ENCODE results near the gene DPYSL5.

The DPYSL5 gene

DNA sequence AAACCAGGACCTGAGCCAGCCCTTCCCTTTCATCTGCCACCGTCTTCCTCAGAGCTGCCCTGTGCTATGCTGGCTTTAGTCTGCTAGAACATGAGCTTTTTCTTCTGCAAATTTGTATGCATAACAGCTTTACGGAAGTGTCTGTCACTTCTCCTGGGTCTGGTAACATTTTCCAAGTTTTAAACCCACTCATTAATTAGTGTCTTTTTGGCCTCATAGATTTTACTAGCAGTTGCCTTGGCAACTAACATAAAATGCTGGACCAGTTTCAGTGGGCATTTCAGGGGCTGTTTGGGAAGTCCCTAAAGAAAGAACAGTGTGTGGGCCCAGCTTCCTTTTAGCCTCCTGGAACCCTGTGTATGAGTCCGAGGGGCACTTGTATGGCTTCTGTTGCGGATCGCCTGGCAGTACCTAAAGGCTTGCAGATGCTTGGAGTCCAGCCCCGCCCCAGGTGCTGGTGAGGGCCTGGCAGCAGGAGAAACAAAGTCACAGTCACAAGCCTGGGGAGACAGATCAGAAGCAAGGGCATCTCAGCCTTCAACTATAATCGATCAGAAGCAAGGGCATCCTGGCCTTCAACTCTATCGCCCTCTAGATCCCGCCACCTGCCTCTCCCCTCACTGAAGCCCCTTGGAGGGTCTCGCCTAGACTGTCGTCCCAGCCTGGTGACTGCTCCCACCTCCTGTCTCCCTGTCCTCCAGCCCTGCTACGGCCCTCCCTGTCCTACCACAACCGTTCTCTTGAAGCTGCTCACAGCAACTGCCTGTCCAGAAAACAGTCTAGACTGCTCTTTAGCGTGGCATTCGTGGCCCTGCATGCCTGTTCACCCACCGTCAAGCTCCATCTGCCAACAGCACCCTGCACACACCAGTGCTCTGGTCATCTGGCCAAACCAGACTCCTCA lies 85.8 kb downstream of the DPYSL5 start:
- no peak for DNase-seq

DNA sequence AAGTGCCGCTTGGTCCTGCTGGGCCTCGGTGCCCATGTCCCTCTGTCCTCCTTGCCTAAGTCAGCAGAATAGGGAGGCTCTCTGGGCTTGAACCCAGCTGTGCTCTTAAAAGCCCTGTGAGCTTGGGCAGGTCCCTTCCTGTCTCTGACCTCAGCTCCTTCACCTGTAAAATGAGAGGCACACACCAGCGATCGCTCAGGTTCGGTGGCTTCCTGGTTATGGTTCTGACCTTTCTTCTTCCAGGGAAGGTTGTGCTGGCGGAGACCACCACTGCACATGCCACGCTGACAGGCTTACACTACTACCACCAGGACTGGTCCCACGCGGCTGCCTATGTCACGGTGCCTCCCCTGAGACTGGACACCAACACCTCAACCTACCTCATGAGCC lies 86.4 kb downstream of the DPYSL5 start:
- DNase-seq = no peak

DNA sequence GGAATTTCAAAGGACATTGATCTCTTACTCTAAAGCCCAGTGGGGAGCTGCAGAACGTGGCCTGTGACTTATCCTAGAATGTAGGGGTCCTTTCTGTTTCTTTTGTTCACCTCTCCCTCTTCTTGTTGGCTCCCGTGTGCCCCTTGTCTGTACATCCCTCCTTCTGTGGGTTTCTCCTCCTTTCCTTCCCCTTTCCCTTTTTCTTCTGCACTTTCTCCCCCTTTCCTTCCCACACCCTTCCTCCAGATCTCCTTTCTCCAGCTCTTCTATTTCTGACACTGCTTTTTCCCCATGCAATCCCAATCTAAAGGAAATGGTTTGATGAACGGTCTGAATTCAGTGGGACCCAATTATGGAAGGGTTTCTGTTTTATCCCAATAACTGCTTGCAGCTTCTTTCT lies 87.1 kb downstream of the DPYSL5 start:
- DNase-seq = no peak

DNA sequence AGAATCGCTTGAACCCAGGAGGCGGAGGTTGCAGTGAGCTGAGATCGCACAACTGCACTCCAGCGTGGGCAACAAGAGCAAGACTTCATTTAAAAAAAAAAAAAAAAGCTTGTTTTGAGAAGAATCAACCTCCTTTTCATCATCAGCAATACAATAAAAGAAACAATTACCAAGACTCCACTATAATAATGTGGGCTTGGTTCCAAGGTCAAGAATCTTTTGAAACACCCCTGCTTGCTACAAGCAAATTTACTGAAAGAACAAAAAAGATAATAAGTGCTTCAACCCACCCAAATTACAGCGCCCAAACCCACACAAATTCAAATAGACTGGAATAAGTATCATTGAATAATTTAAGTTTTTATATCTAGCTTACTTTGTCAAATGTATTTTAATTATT lies 88.9 kb downstream of the DPYSL5 start:
- no peak for DNase-seq

DNA sequence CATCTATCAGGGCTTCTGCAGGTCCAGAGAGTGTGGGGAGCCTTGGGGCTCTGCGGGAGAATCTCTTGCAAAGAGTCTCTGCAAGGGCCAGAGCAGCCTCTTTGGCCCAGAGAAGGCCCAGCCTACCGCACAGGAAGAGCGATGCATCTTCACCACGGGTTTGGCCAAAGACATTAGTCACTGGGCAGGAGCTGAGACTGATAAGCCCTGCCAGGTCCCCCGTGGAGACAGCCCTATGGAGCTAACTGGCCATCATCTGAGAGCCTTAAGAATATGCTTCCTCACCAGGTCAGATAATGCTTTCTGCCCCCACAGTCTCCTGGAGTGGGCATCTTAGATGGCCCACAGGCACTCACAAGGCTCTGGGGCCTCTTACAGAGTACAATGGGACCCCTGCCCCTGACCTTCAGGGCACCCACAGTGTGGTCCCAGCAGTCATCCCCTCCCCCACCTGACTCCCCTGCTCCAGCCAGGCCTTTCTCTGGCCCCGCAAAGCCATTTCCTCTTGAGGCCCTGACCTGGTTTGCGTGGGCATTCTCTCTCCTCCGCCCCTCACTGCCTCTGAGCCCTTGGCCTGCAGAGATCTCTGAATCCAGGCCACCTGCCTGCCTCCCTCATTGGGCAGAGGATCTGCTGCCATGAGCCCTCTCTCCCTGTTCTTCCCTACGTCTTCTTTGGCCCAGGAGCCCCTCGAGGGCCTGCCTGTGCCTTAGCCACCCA lies 90.6 kb downstream of the DPYSL5 start:
- no peak for DNase-seq

DNA sequence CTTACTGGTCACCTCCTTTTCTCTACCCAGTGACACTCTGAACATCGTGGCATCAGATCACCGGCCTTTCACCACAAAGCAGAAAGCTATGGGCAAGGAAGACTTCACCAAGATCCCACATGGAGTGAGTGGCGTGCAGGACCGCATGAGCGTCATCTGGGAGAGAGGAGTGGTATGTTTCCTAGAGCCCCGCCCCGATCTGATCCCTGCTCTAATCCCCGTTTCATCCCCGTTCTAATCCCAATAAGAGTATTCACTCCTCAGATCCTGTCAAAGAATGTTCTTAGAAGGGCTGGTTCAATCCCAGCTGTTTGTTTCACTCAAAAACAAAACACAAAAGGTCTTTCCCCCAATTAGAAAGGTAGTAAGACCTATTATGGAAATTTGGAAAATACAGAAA lies 92.1 kb downstream of the DPYSL5 start:
- DNase-seq = no peak

DNA sequence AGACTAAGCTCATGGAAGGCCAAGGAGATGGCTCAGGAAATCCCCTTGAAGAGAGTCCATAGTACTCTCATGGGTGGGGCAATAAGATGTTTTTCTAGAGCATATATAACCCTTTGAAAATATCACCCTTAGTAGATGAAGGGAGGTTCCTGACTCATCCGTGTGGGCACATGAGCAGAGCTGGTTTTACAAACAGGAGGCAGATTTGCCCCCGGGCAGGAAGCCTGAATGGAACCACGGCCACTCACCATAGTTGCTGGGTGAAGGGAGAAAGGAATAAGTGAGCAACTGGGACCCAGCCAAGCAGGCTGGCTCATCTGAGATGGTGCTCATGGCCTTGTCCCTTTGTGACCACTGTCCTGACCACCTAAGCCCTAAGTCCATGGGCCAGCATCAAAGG lies 93.6 kb downstream of the DPYSL5 start:
- no peak for DNase-seq

DNA sequence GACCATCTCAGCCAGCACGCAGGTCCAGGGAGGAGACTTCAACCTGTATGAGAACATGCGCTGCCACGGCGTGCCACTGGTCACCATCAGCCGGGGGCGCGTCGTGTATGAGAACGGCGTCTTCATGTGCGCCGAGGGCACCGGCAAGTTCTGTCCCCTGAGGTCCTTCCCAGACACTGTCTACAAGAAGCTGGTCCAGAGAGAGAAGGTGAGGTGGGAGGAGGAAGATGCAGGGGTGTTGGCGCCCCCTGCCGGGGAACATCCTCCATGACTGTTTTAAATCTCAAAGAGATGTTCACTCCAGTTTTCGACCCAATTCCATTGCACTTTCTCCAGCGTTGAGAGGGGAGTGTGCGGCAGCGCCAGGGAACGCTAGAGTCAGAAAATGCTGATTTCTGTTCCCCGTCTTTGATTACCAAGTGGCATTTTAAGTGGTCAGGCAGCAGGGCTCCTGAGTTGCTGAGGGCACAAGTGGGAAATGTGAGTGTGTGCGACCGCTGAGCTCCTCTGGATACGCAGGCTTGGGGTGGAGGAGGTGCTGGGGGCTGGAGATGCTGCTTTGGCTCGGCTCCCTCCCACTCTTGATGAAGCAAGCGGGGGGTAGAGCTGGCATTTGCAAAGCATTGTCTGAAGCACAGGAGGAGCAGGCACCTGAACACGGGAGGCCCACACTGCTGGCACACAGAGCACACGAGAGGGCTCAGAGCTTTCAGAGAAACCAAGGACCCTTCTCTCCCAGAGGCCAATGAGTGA lies 94.8 kb downstream of the DPYSL5 start:
- peak; percentile 89 for DNase-seq

DNA sequence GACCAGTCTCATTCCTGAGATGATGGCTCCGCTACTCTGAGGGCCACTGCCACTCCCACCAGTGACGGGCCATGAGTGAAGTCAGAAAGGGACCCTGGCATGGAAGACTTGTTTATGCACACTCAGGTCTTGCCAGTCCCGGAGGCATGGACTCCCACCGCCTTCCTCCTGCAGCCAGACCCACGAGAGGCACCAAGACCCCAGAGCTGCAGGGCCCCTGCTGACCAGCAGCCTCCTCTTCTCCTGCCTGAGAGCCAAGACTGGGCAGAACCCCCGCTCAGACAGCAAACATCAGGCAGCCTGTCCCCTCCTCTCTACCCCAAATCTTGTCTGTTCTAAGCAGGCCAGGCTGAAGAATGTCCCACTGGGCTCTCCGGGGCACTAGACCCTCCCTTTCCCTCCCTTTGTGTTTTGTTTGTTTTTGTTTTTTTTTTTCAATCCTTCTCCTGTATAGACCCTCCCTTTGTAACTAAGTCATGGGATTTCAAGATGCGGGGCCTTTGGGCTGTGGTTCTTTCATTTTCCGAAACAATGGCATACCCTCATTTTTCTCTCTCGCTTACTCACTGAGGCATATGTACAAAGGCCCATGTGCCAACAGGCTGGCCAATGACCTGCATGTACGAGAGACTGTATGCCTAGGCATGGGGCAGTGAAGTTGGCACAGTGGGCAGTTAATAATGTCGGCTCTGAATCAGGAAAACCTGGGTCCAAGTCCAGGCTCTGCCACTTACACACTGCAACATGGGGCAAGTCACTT lies 98.2 kb downstream of the DPYSL5 start:
- no peak for DNase-seq

DNA sequence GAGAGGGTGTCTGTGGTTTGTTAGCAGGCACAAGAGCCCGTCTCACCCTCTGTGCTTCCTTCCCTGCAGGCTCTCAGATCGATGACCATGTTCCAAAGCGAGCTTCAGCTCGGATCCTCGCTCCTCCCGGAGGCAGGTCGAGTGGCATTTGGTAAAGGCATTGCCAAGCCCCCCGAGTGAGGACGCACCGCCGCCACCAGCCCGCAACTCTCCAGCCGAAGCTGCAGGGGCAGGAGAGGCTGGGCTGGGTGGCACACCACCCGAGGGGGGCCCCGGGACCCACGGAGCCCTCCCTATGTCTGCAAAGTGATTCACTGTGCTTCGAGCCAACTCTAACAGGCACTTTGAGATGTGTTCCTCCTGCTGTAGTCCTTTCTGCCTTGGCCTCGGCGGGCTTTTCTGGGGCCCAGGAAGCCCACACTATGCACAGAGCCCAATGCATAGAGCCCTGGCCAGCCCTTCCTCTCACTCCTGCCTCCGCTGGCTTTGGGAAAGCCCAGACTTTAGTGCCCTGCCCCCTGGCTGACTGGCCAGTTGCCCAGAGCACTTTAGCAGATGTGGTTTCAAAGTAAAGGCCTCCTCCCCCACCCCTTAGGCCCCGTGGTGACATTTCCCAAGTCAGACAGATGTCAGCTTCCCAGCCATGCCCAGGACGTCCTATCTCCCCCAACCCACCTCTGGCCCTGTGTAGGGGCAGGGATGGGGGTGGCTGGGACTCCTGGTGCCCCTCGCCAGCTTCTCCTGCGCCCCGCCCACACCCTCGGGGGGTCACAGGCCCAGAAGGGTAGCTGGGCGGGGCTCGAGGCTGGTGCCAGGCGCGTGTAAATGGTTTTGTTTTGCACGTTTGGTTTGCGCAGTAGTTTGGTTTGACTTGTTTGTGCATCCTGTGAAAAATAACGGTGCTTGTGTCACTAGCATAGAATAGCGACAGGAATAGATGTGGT lies 99.2 kb downstream of the DPYSL5 start:
- DNase-seq = no peak

DNA sequence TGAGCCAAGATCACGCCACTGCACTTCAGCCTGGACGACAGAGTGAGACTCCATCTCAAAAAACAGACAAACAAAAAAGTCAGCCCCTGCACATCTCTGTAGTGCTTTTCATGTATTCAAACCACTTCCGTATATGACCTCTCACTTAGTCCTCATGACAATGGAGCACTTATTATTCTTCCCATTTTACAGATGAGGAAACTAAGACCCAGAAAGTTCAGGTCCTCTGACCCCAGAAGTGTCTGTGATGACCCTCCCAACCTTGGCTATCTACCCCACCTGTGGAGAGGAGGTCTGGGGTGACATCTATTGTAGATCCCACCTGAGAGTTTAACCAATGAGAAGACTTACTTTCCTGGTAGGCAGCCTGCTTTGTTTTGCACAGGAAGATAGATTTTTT lies 100.9 kb downstream of the DPYSL5 start:
- no peak for DNase-seq

DNA sequence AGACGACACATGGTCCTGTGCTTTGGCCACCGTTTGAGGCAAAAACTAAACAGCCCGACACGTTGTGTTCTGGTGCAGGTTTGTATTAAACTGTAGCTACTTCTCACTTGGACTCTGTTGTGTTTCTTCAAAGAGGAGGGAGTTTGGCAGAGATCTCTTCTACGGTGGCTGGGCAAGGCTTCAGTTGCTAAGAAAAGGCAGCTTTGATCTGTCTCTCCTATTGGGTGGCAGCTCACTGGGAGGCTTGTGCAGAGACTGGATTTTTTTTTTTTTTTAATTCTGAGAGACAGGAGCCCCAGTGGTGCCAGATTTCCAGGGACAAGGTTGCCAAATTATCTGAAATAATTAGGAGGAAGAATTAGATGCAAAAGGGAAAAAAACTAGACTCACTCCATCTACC lies 102.3 kb downstream of the DPYSL5 start:
- DNase-seq = no peak

DNA sequence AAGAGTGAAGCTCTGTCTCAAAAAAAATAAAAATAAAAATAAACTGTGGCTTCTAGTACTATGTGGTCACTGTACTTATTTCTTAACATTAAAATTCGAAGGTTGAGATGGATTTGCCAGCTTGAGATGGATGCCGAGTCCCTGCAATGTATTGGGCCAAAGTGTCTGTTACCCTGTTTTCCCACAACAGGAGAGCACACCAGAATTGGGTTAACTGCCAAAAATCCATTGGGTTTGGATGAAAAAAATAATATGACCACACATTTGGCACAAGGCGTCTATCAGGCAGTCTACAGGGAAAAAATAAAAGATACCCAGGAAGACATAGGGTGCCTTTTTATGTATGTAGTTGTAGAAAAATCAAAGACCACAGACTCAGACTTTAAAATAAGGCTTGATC lies 103.3 kb downstream of the DPYSL5 start:
- DNase-seq = no peak

DNA sequence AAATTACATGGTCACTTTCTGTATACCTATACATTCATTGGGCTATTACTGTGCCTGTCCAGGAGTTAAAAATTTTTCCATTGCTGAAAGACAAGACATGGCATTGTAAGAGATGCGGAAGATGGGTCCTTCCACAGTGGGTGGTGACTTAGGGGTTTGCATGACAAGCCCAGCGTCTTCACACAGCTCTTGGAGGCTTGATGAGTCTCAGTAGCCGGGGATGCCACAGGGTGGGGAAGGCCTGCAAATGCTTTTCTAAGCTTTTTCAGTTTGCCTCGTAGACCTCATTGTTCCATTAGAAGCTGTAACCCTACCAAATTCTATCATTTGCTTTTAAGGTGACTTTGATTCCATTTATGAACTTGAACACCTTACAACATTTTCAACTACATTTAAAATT lies 104.4 kb downstream of the DPYSL5 start:
- no peak for DNase-seq

DNA sequence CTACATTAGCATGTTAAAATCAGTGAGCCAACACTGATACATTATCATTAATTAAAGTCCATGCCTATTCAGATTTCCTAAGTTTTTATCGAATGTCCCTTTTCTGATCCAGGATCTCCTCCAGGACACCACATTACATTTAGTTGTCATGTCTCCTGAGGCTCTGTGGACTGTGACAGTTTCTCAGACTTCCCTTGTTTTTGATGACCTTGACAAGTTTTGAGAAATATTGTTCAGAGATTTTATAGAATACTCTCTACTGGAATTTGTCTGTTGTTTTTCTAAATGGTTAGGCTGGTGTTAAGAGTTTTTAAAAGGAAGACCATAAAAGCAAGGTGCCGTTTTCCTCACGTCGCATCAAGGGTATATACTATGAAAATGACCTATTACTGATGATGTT lies 106.2 kb downstream of the DPYSL5 start:
- DNase-seq = no peak

DNA sequence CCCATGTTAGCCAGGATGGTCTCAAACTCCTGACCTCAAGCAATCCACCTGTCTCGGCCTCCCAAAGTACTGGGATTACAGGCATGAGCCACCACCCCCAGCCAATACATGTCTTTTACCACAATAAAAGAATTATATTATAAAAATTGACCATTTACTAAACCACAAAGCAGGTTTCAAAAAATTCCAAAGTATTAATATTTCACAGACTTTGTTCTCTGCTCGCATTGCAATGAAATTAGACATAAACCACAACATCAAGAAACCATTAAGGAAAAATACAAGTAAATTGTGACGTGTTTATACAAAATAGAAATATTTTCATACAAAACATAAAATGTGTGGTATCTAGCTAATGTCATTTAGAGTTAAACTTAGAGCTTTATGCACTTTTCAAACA lies 109.1 kb downstream of the DPYSL5 start:
- no peak for DNase-seq

DNA sequence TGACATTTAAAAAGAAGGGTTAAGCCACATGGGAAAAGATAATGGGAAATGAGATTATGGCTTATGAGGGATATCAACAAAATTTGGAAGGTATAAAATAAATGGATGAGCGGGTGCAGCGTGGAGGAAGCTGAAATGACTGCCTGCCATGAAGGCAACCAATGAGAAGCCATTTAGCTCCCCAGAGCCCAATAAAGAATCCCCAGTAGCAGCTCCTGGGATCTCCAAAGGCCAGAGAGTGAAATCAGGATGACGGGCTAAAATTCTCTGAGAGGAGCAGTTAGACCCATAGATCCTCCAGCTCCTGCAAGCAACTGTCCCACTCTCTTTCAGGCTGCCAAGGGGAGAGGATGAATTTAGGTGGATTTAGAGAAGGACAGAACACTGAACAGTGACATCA lies 109.6 kb downstream of the DPYSL5 start:
- no peak for DNase-seq

DNA sequence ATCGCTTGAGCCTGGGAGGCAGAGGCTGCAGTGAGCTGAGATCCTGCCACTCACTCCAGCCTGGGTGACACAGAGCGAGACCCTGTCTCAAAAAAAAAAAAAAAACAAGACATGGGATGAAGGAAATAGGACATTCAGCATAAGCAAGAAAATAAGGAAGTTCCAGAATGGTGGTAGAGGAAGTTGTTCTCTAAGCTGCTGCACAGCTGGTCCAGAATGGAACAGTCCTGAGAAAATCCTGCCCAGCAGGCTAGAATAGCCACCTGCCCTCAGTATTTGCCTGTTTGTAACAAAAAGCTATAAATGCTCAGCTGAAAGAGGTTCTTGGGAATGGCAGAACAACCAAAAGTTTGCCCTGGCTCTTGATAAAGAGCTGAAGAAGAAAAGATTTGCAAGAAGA lies 111.4 kb downstream of the DPYSL5 start:
- DNase-seq = no peak

DNA sequence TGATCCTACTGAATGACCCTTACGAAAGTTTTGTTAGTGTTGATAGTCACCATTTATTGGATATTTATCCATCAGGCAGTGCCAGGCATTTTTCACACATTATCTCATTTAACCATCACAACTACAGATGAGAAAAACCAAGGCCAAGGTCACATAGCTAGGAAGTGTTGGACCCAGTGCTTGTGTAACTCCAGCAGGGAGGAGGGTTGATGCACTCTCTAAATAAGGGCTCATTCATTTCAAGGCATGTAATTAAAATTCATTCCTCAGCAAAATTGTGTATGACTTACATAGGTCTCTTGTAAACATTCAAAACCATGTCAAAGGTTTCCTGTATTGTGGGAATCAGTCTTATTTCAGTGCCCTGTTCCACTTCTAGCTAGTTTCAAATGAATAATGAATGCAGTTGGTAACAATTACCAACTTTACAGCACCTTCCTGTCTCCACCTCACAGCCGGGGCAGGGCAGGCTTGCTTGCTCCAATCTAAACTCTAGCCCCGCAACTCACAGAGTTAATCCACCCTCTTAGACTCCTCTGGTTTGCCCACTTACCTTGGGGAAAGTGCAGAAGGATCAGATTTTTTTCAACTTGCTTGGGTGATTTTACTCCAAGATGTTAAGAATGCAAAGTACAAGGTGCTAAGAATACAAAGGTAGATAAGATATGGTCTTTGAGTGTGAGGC lies 116.7 kb downstream of the DPYSL5 start:
- DNase-seq = no peak

DNA sequence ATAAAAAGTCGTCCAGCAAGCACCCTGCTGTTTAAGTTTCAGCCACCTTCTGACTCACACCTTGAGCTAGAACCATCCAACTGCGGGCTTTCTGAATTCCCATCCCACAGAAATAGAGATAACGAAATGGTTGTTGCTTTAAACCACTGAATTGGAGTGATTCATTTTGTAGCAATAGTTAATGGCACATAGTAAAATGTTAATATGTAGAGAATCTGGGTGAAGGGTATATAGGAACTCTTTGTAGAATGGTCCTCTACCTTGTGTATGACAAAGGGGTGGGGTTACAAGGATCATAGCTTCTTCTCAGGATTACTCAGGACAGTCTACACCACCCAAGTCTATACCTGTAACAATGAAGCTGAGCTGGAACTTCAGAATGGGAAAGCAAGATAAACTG lies 120.1 kb downstream of the DPYSL5 start:
- no peak for DNase-seq
